CD8-positive, alpha-beta memory T cell (primary cell): ENCODE data around the gene PTH2R. TPM values are rescaled to one million over a fixed set of nuclear protein-coding genes. Genes with fewer than 3 reads are reported as not detected.
"Not testable (repeated sequence)": the region's sequence is repeated elsewhere in the genome, so short reads cannot be mapped to it uniquely, and the experiment has no call there.

ENCODE experiments used
- CTCF ChIA-PET: fragments of 350-600 bp; sonication (Branson Sonifier 250); formaldehyde crosslinking; loops from one replicate; lab custom pipeline; 2021; ENCODE audit warnings: antibody characterized with exemption; lab: Charles Lee
- POLR2A ChIA-PET: fragments of 350-600 bp; sonication (Branson Sonifier 250); formaldehyde crosslinking; loops from one replicate; lab custom pipeline; 2021; ENCODE audit warnings: antibody characterized with exemption; lab: Charles Lee
- DNase-seq, 5 donors: peaks; one replicate each; pipeline versions ENCODE4 v3.0.0 to v3.0.0-alpha.2; 2020 to 2022; ENCODE audit warnings: mixed read lengths in 1 of 5
- H3K27ac ChIP-seq: one replicate; pipeline ENCODE4 v1.7.0; 2013; ENCODE audit warnings: low read depth, mild to moderate bottlenecking, low read length, moderate library complexity
- H3K27me3 ChIP-seq: 2 replicates; pipeline ENCODE4 v1.7.0; 2013; ENCODE audit warnings: low read length, mild to moderate bottlenecking; ENCODE audit not compliant: insufficient read depth, poor library complexity, severe bottlenecking
- H3K36me3 ChIP-seq: 2 replicates; pipeline ENCODE4 v1.7.0; 2013; ENCODE audit warnings: mild to moderate bottlenecking, low read length, moderate library complexity; ENCODE audit not compliant: insufficient read depth
- H3K4me1 ChIP-seq: 2 replicates; pipeline ENCODE4 v1.7.0; 2013; ENCODE audit warnings: mild to moderate bottlenecking, low read length, moderate library complexity; ENCODE audit not compliant: insufficient read depth
- H3K4me3 ChIP-seq: 2 replicates; pipeline ENCODE4 v1.7.0; 2013; ENCODE audit warnings: mild to moderate bottlenecking, low read length
- H3K9me3 ChIP-seq: 2 replicates; pipeline ENCODE4 v1.7.0; 2013; ENCODE audit warnings: mild to moderate bottlenecking, low read length
- H3K27ac Mint-ChIP-seq, 8 donors: one replicate each; pipeline ENCODE4 v1.8.0; 2020 to 2021; ENCODE audit warnings: mixed read lengths in 8 of 8, mild to moderate bottlenecking in 6 of 8, inconsistent platforms in 3 of 8, moderate library complexity in 3 of 8
- H3K27me3 Mint-ChIP-seq, 2 donors: one replicate each; pipeline ENCODE4 v1.8.0; 2020 to 2021; ENCODE audit warnings: mixed read lengths in 2 of 2, mild to moderate bottlenecking in 1 of 2, moderate library complexity in 1 of 2
- H3K36me3 Mint-ChIP-seq, 3 donors: one replicate each; pipeline ENCODE4 v1.8.0; 2020 to 2021; ENCODE audit warnings: mixed read lengths in 3 of 3, inconsistent platforms in 1 of 3, mild to moderate bottlenecking in 1 of 3
- H3K4me1 Mint-ChIP-seq, 3 donors: one replicate each; pipeline ENCODE4 v1.8.0; 2020 to 2021; ENCODE audit warnings: mixed read lengths in 3 of 3, inconsistent platforms in 1 of 3, mild to moderate bottlenecking in 1 of 3
- H3K4me3 Mint-ChIP-seq, 7 donors: one replicate each; pipeline ENCODE4 v1.8.0; 2020 to 2021; ENCODE audit warnings: mixed read lengths in 7 of 7, mild to moderate bottlenecking in 6 of 7, moderate library complexity in 4 of 7, inconsistent platforms in 2 of 7
- H3K9me3 Mint-ChIP-seq, 5 donors: one replicate each; pipeline ENCODE4 v1.8.0; 2020 to 2022; ENCODE audit warnings: mixed read lengths in 5 of 5, mild to moderate bottlenecking in 3 of 5, moderate library complexity in 2 of 5, inconsistent platforms in 1 of 5
- polyA plus RNA-seq: library from polyadenylated mRNA; unstranded; fragments of 300-500 nt; fragmentation: Illumina TruSeq; gene quantifications from one replicate; pipeline ENCODE4 v1.2.3, GENCODE V29; 2021
- total RNA-seq, 2 experiments: library from RNA; stranded (reverse); gene quantifications; one replicate each; pipeline ENCODE4 v1.2.3, GENCODE V29; 2021

The PTH2R gene
- total and polyA plus RNA-seq, 3 experiments from 2014 or later = not detected

DNA sequence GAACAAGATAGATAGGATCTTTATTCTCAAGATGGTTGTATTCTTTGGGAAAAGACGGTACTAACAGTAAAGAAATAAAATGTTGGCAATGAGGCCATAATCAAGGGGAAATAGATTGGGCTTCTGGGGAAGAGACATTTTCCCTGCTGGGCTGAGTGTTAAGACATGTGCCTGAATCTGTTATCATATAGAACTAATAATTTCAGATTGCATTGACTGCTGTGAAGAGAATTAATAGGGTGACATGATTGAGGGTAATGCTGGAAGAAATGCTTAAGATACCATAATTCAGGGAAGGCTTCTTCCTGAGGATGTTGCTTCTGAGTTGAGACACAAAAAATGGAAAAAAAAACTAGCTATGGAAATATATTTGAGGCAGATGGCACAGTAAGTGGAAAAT, 105.0 kb downstream of the PTH2R start:
- H3K27me3 Mint-ChIP-seq = no peaks in the 10 kb centered on the region
- DNase-seq = no peak
- Histone ChIP-seq H3K27me3 (no peaks in the 10 kb centered on the region), H3K36me3 (no peaks in the 10 kb centered on the region), H3K4me1 (no peaks in the 10 kb centered on the region), H3K27ac (no peak overlapping the region), H3K4me3 (no peak overlapping the region), H3K9me3 (no peaks in the 10 kb centered on the region)
- no peak overlapping the region for H3K4me3 Mint-ChIP-seq
- no peaks in the 10 kb centered on the region for H3K4me1 Mint-ChIP-seq
- ChIA-PET CTCF (no interaction called here), POLR2A (no interaction called here)
- no peak overlapping the region for H3K27ac Mint-ChIP-seq
- H3K9me3 Mint-ChIP-seq = peaks cover 0 to 9% (median 4%) of the 10 kb centered on the region in 5 donors
- no peaks in the 10 kb centered on the region for H3K36me3 Mint-ChIP-seq

DNA sequence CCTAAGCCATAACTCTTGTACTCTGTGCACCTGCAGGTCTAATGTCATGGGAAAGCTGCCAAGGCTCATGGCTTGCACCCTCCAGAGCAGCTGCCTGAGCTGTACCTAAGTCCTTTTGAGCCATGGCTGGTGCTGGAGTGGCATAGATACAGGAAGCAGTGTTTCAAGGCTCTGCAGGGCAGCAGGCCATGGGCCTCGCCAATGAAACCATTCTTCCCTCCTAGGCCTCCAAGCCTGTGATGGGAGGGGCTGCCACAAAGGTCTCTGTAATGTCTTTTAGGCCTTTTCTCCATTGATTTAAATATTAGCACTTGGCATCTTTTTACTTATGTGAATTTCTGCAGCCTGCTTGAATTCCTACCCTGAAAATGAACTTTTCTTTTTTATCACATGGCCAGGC, 108.5 kb downstream of the PTH2R start:
- Histone ChIP-seq H3K27me3 (no peaks in the 10 kb centered on the region), H3K9me3 (no peaks in the 10 kb centered on the region), H3K4me1 (no peaks in the 10 kb centered on the region), H3K27ac (no peak overlapping the region), H3K36me3 (no peaks in the 10 kb centered on the region), H3K4me3 (no peak overlapping the region)
- no peak for DNase-seq
- Mint-ChIP-seq H3K9me3 (peaks cover 0 to 8% (median 2%) of the 10 kb centered on the region in 5 donors), H3K27ac (no peak overlapping the region), H3K4me3 (no peak overlapping the region), H3K27me3 (no peaks in the 10 kb centered on the region), H3K36me3 (no peaks in the 10 kb centered on the region), H3K4me1 (no peaks in the 10 kb centered on the region)
- POLR2A ChIA-PET = no interaction called here
- CTCF ChIA-PET = no interaction called here

DNA sequence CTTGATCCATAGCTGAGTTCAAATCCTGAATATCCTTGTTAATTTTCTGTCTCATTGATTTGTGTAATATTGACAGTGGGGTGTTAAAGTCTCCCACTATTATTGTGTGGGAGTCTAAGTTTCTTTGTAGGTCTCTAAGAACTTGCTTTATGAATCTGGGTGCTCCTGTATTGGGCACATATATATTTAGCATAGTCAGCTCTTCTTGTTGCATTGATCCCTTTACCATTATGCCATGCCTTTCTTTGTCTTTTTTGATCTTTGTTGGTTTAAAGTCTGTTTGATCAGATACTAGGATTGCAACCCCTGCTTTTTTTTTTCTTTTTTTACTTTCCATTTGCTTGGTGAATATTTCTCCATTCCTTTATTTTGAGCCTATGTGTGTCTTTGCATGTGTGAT, 116.5 kb downstream of the PTH2R start:
- CTCF ChIA-PET = not testable (repeated sequence)
- H3K9me3 Mint-ChIP-seq = peaks cover 2 to 14% (median 3%) of the 10 kb centered on the region in 5 donors

DNA sequence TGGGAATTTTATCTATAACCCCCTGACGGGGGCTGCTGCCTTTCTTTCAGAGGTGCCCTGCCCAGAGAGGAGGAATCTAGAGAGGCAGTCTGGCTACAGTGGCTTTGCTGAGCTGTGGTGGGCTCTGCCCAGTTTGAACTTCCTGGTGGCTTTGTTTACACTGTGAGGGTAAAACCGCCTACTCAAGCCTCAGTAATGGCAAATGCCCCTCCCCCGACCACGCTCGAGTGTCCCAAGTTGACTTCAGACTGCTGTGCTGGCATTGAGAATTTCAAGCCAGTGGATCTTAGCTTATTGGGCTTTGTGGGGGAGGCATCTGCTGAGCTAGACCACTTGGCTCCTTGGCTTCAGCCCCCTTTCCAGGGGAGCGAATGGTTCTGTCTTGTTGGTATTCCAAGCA, 118.6 kb downstream of the PTH2R start:
- H3K27ac Mint-ChIP-seq, H3K9me3 ChIP-seq, H3K4me3 Mint-ChIP-seq, H3K36me3 ChIP-seq, H3K27me3 ChIP-seq, H3K4me3 ChIP-seq, H3K36me3 Mint-ChIP-seq, DNase-seq, POLR2A ChIA-PET, H3K27me3 Mint-ChIP-seq, CTCF ChIA-PET, H3K4me1 ChIP-seq, H3K27ac ChIP-seq, H3K4me1 Mint-ChIP-seq: not testable (repeated sequence)
- H3K9me3 Mint-ChIP-seq = peaks cover 1 to 11% (median 3%) of the 10 kb centered on the region in 5 donors

More for the DNA sequence above, 116.5 kb downstream of the PTH2R start:
- H3K27me3 Mint-ChIP-seq, H3K27ac Mint-ChIP-seq, DNase-seq, H3K4me1 ChIP-seq, POLR2A ChIA-PET, H3K4me1 Mint-ChIP-seq, H3K4me3 ChIP-seq, H3K36me3 ChIP-seq, H3K27me3 ChIP-seq, H3K4me3 Mint-ChIP-seq, H3K9me3 ChIP-seq, H3K27ac ChIP-seq, H3K36me3 Mint-ChIP-seq: not testable (repeated sequence)

DNA sequence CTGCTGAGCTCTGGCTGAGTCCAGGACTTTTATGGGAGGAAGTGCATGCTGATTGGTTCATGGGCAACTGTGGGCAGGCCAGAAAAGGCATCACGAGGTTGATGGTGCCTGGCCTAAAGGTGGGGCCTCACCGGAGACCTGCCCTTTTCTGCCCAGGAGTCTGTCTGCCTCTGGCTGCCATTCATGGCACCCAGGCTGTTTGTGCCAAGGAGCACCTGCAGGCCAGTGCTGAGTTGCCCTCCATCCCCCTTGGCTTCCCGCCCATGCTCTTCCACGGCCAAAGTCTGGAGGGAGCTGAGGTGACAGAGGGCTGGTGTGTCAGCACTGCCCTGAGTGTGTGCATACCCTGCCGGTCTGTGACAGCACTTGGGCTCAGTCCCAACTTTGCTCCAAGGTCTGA, 123.2 kb downstream of the PTH2R start:
- no peak overlapping the region for H3K4me3 Mint-ChIP-seq

DNA sequence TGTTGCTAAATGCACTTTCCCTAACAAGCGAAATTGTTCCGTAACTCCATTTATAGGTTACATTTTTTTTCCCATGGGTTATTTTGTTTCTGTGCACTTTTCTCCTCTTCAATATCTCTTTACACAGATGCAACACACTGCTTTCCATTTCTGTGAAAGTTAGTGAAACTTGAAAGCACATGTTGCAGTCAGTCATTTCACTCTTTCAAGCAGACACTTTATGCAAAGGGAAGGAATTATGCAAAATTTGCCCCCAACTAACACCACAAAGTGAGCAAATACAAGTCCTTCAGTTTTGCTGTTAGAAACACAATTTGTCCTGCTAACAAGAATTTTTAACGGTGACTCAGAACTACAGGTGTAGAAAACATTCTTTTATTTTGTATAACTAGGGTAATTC, 124.8 kb downstream of the PTH2R start:
- Mint-ChIP-seq H3K27ac (no peak overlapping the region), H3K9me3 (peaks cover 0 to 2% (median 0%) of the 10 kb centered on the region in 5 donors)
- DNase-seq = no peak

More for the DNA sequence above, 123.2 kb downstream of the PTH2R start:
- Histone ChIP-seq H3K27me3 (no peaks in the 10 kb centered on the region), H3K4me3 (no peak overlapping the region), H3K27ac (no peak overlapping the region), H3K4me1 (no peaks in the 10 kb centered on the region), H3K9me3 (no peaks in the 10 kb centered on the region), H3K36me3 (no peaks in the 10 kb centered on the region)
- Mint-ChIP-seq H3K27me3 (no peaks in the 10 kb centered on the region), H3K4me1 (no peaks in the 10 kb centered on the region), H3K27ac (no peak overlapping the region), H3K9me3 (peaks cover 0 to 4% (median 3%) of the 10 kb centered on the region in 5 donors), H3K36me3 (no peaks in the 10 kb centered on the region)
- ChIA-PET POLR2A (no interaction called here), CTCF (no interaction called here)
- DNase-seq = no peak

DNA sequence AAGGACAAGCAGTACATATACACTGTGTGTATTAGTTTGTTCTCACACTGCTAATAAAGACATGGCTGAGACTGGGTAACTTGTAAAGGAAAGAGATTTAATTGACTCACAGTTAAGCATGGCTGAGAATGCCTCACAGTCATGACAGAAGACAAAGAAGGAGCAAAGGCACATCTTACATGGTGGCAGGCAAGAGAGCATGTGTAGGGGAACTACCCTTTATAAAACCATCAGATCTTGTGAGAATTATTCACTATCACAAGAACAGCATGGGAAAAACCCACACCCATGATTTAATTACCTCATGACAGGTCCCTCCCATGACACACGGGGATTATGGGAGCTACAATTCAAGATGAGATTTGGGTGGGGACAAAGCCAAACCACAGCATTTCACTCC, 129.0 kb downstream of the PTH2R start:
- H3K27ac Mint-ChIP-seq, H3K27ac ChIP-seq, H3K4me3 ChIP-seq, H3K27me3 ChIP-seq, H3K4me3 Mint-ChIP-seq, DNase-seq, H3K4me1 Mint-ChIP-seq, H3K36me3 Mint-ChIP-seq, H3K36me3 ChIP-seq, H3K4me1 ChIP-seq, H3K27me3 Mint-ChIP-seq, H3K9me3 ChIP-seq, CTCF ChIA-PET, H3K9me3 Mint-ChIP-seq, POLR2A ChIA-PET: not testable (repeated sequence)

More for the DNA sequence above, 124.8 kb downstream of the PTH2R start:
- ChIA-PET CTCF (no interaction called here), POLR2A (no interaction called here)
- Histone ChIP-seq H3K27me3 (no peaks in the 10 kb centered on the region), H3K4me1 (no peaks in the 10 kb centered on the region), H3K9me3 (no peaks in the 10 kb centered on the region), H3K27ac (no peak overlapping the region), H3K4me3 (no peak overlapping the region), H3K36me3 (no peaks in the 10 kb centered on the region)
- Mint-ChIP-seq H3K4me1 (no peaks in the 10 kb centered on the region), H3K36me3 (peaks cover 0 to 1% (median 0%) of the 10 kb centered on the region in 3 donors), H3K27me3 (no peaks in the 10 kb centered on the region), H3K4me3 (no peak overlapping the region)

DNA sequence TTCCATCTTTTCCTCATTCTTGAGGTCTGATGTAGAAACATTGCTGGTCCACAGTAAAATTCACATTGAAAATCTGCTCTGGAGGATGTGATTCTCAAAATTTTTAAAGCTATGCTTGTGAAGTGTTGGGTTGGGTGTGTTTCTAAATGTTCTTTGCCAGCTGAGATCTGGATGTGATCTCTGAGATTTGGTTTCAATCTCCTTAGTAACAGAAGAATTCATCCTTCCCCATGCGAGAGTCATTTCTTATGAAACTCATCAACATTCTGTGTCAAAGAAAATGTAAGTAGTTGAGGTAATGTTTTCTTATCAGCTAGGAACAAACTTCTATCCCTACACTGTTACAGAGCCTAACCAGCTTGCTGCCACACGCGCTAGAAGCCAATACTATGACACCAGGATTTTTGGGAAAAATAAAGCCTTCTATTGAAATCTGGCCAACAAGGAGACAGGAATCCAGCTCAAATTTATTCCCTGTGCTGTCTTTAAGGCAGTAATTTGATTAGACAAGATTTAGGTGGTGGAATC, 134.9 kb downstream of the PTH2R start:
- Histone ChIP-seq H3K27ac (no peak overlapping the region), H3K36me3 (no peaks in the 10 kb centered on the region), H3K4me1 (no peaks in the 10 kb centered on the region), H3K27me3 (no peaks in the 10 kb centered on the region), H3K4me3 (no peak overlapping the region), H3K9me3 (no peaks in the 10 kb centered on the region)
- CTCF ChIA-PET = no interaction called here
- H3K4me3 Mint-ChIP-seq = no peak overlapping the region
- no peak overlapping the region for H3K27ac Mint-ChIP-seq
- no peak for DNase-seq
- no peaks in the 10 kb centered on the region for H3K36me3 Mint-ChIP-seq
- POLR2A ChIA-PET = no interaction called here
- H3K27me3 Mint-ChIP-seq = no peaks in the 10 kb centered on the region
- H3K9me3 Mint-ChIP-seq = peaks cover 0 to 6% (median 0%) of the 10 kb centered on the region in 5 donors
- no peaks in the 10 kb centered on the region for H3K4me1 Mint-ChIP-seq
